Measurements from ENCODE around the gene KIF5A.

The KIF5A gene

GRCh38 chr12:57543581-57543980 lies 6.3 kb upstream of the KIF5A start:
- Histone ChIP-seq H3K4ac (ENCODE audit: low read length) (no peak overlapping the region), H3K27me3 (ENCODE audit: control insufficient read depth in 3 of 3, insufficient read depth in 3 of 3, low read depth in 1 of 3, low read length in 3 of 3) (peaks cover 0 to 11% (median under 1%) of the 10 kb centered on the region in 3 experiments), H3K27ac (replicated peaks; ENCODE audit: low read length) (no peak overlapping the region), H4K91ac (ENCODE audit: low read depth, low read length, poor library complexity) (no peak overlapping the region), H3K4me1 (ENCODE audit: control insufficient read depth in 2 of 2, insufficient read depth in 1 of 2, low read depth in 1 of 2, low read length in 2 of 2) (peaks cover 9 to 12% of the 10 kb centered on the region in 2 donors), H4K8ac (ENCODE audit: low read depth, low read length) (no peak overlapping the region), H3K14ac (ENCODE audit: low read length) (no peak overlapping the region), H3K4me3 (ENCODE audit: low read length in 2 of 2) (no peak overlapping the region), H3K9ac (ENCODE audit: low read depth, low read length, poor library complexity) (no peak overlapping the region), H3K4me2 (ENCODE audit: insufficient read depth, low read length, poor library complexity, severe bottlenecking) (no peak overlapping the region), H2AFZ (ENCODE audit: low read length) (no peak overlapping the region), H3K23ac (ENCODE audit: low read depth, low read length, poor library complexity) (no peak overlapping the region), H3K36me3 (replicated peaks in 1 of 2; ENCODE audit: control insufficient read depth in 2 of 2, insufficient read depth in 2 of 2, low read length in 2 of 2) (peaks cover 11 to 64% of the 10 kb centered on the region in 2 donors), H3K9me3 (replicated peaks in 1 of 2; ENCODE audit: control insufficient read depth in 2 of 2, insufficient read depth in 1 of 2, low read depth in 1 of 2, low read length in 2 of 2) (no peaks in the 10 kb centered on the region), H2BK12ac (ENCODE audit: low read length) (no peak overlapping the region), H2AK5ac (ENCODE audit: low read depth, low read length) (no peak overlapping the region), H3K18ac (ENCODE audit: low read length) (no peak overlapping the region), H2BK5ac (ENCODE audit: low read length) (no peak overlapping the region), H2BK120ac (ENCODE audit: low read depth, low read length) (no peak overlapping the region), H3K79me1 (ENCODE audit: low read depth, low read length) (peaks cover 5% of the 10 kb centered on the region), H2BK15ac (ENCODE audit: low read length) (no peak overlapping the region)
- no CpG with 5 or more reads among the region's 2 CpGs for WGBS, 2 donors (ENCODE audit: extremely low coverage in 2 of 2, insufficient read length in 2 of 2, insufficient replicate concordance in 1 of 2)
- no peak for DNase-seq (ENCODE audit: low spot score)

- Histone ChIP-seq H3K14ac (ENCODE audit: low read length) (no peak overlapping the region), H3K79me1 (ENCODE audit: low read depth, low read length) (peaks cover 5% of the 10 kb centered on the region), H3K4me1 (ENCODE audit: control insufficient read depth in 2 of 2, insufficient read depth in 1 of 2, low read depth in 1 of 2, low read length in 2 of 2) (peaks cover 15 to 16% of the 10 kb centered on the region in 2 donors), H2AFZ (ENCODE audit: low read length) (no peak overlapping the region), H3K9me3 (replicated peaks in 1 of 2; ENCODE audit: control insufficient read depth in 2 of 2, insufficient read depth in 1 of 2, low read depth in 1 of 2, low read length in 2 of 2) (no peaks in the 10 kb centered on the region), H3K4me2 (ENCODE audit: insufficient read depth, low read length, poor library complexity, severe bottlenecking) (peak overlapping the region; percentile 72), H3K4me3 (ENCODE audit: low read length in 2 of 2) (peak overlapping the region; percentile 58 to 94), H2BK12ac (ENCODE audit: low read length) (no peak overlapping the region), H3K9ac (ENCODE audit: low read depth, low read length, poor library complexity) (peak overlapping the region; percentile 90), H2BK5ac (ENCODE audit: low read length) (no peak overlapping the region), H3K18ac (ENCODE audit: low read length) (no peak overlapping the region), H3K27ac (replicated peaks; ENCODE audit: low read length) (no peak overlapping the region), H3K23ac (ENCODE audit: low read depth, low read length, poor library complexity) (no peak overlapping the region), H2BK120ac (ENCODE audit: low read depth, low read length) (no peak overlapping the region), H2BK15ac (ENCODE audit: low read length) (no peak overlapping the region), H2AK5ac (ENCODE audit: low read depth, low read length) (no peak overlapping the region), H4K8ac (ENCODE audit: low read depth, low read length) (no peak overlapping the region), H3K27me3 (ENCODE audit: control insufficient read depth in 3 of 3, insufficient read depth in 3 of 3, low read depth in 1 of 3, low read length in 3 of 3) (peaks cover 0 to 31% (median 11%) of the 10 kb centered on the region in 3 experiments), H4K91ac (ENCODE audit: low read depth, low read length, poor library complexity) (no peak overlapping the region), H3K36me3 (replicated peaks in 1 of 2; ENCODE audit: control insufficient read depth in 2 of 2, insufficient read depth in 2 of 2, low read length in 2 of 2) (peaks cover 4 to 41% of the 10 kb centered on the region in 2 donors), H3K4ac (ENCODE audit: low read length) (no peak overlapping the region)
- no CpG with 5 or more reads among the region's 15 CpGs for WGBS, 2 donors (ENCODE audit: extremely low coverage in 2 of 2, insufficient read length in 2 of 2, insufficient replicate concordance in 1 of 2)
- DNase-seq (ENCODE audit: low spot score): no peak
Measured at GRCh38 chr12:57545809-57546437, 3.9 kb upstream of the KIF5A start.

- WGBS, 2 donors (ENCODE audit: extremely low coverage in 2 of 2, insufficient read length in 2 of 2, insufficient replicate concordance in 1 of 2): no CpG with 5 or more reads among the region's 56 CpGs
- H3K79me1 ChIP-seq (ENCODE audit: low read depth, low read length): peaks cover 5% of the 10 kb centered on the region
Measured at GRCh38 chr12:57546438-57547287, 3.2 kb upstream of the KIF5A start, which contains the start of gene DCTN2. TSS of gene DCTN2 (minus strand) at chr12:57547192. CDS start at chr12:57547063, 129 bp downstream.

More at GRCh38 chr12:57546438-57547287, 3.2 kb upstream of the KIF5A start, which contains the start of gene DCTN2:
- Histone ChIP-seq H3K4ac (ENCODE audit: low read length) (no peak within 1 kb of the TSS), H3K4me3 (ENCODE audit: low read length in 2 of 2) (peak within 1 kb of the TSS; percentile 58 to 94), H3K9me3 (replicated peaks in 1 of 2; ENCODE audit: control insufficient read depth in 2 of 2, insufficient read depth in 1 of 2, low read depth in 1 of 2, low read length in 2 of 2) (no peaks in the 10 kb centered on the region), H4K8ac (ENCODE audit: low read depth, low read length) (no peak within 1 kb of the TSS), H2BK12ac (ENCODE audit: low read length) (no peak within 1 kb of the TSS), H3K4me1 (ENCODE audit: control insufficient read depth in 2 of 2, insufficient read depth in 1 of 2, low read depth in 1 of 2, low read length in 2 of 2) (peaks cover 14 to 16% of the 10 kb centered on the region in 2 donors), H3K23ac (ENCODE audit: low read depth, low read length, poor library complexity) (no peak within 1 kb of the TSS), H2BK120ac (ENCODE audit: low read depth, low read length) (no peak within 1 kb of the TSS), H2BK5ac (ENCODE audit: low read length) (peak within 1 kb of the TSS; percentile 66), H3K4me2 (ENCODE audit: insufficient read depth, low read length, poor library complexity, severe bottlenecking) (peak within 1 kb of the TSS; percentile 72), H4K91ac (ENCODE audit: low read depth, low read length, poor library complexity) (no peak within 1 kb of the TSS), H3K36me3 (replicated peaks in 1 of 2; ENCODE audit: control insufficient read depth in 2 of 2, insufficient read depth in 2 of 2, low read length in 2 of 2) (peaks cover 4 to 34% of the 10 kb centered on the region in 2 donors), H2AK5ac (ENCODE audit: low read depth, low read length) (no peak within 1 kb of the TSS), H3K9ac (ENCODE audit: low read depth, low read length, poor library complexity) (peak within 1 kb of the TSS; percentile 90), H3K27ac (replicated peaks; ENCODE audit: low read length) (no peak within 1 kb of the TSS), H3K18ac (ENCODE audit: low read length) (peak within 1 kb of the TSS; percentile 89), H3K14ac (ENCODE audit: low read length) (no peak within 1 kb of the TSS), H2AFZ (ENCODE audit: low read length) (peak within 1 kb of the TSS; percentile 96), H2BK15ac (ENCODE audit: low read length) (peak within 1 kb of the TSS; percentile 39), H3K27me3 (ENCODE audit: control insufficient read depth in 3 of 3, insufficient read depth in 3 of 3, low read depth in 1 of 3, low read length in 3 of 3) (peaks cover 0 to 33% (median 11%) of the 10 kb centered on the region in 3 experiments)
- peak; percentile 93 for DNase-seq (ENCODE audit: low spot score)

All from neuronal stem cell (in vitro differentiated cells).